ENCODE data around the gene RIMKLB.

- TF ChIP-seq CTCF (IDR thresholded peaks at IDR 0.05) (no peak), POLR2A (IDR thresholded peaks at IDR 0.05) (no peak), EP300 (IDR thresholded peaks at IDR 0.05) (no peak)
These were observed 121.8 kb downstream of the RIMKLB start for GRCh38 chr12:8819666-8819980.
